Astrocyte (in vitro differentiated cells and primary cell): Measurements from ENCODE around the gene GBF1. TPM values are rescaled to one million over a fixed set of nuclear protein-coding genes. Genes with fewer than 3 reads are reported as not detected.

Source experiments
- DNase-seq: peaks from one replicate; pipeline ENCODE4 v3.0.0-alpha.2; 2010; ENCODE audit warnings: low read depth
- FAIRE-seq: peaks from 2 replicates; lab custom pipeline; 2011; peaks lifted over from hg19 to GRCh38; lab: Jason Lieb, UNC
- H2AFZ ChIP-seq: 2 replicates; pipeline ENCODE4 v1.6.0; 2012; ENCODE audit warnings: low read depth, low read length, inconsistent platforms
- H3K27ac ChIP-seq: 2 replicates; pipeline ENCODE4 v1.5.1; 2011; ENCODE audit warnings: low read depth, low read length, inconsistent platforms
- H3K27me3 ChIP-seq: 2 replicates; pipeline ENCODE4 v1.6.0; 2011; ENCODE audit warnings: low read length, inconsistent platforms; ENCODE audit not compliant: insufficient read depth
- H3K36me3 ChIP-seq: 2 replicates; pipeline ENCODE4 v1.5.1; 2011; ENCODE audit warnings: low read length, inconsistent platforms; ENCODE audit not compliant: insufficient read depth
- H3K4me1 ChIP-seq: 2 replicates; pipeline ENCODE4 v1.5.1; 2011; ENCODE audit warnings: low read length, inconsistent platforms; ENCODE audit not compliant: insufficient read depth
- H3K4me2 ChIP-seq: 2 replicates; pipeline ENCODE4 v1.6.0; 2012; ENCODE audit warnings: low read length, inconsistent platforms
- H3K4me3 ChIP-seq: 2 replicates; pipeline ENCODE4 v1.5.1; 2011; ENCODE audit warnings: low read depth, mild to moderate bottlenecking, low read length, inconsistent platforms; ENCODE audit not compliant: insufficient read depth
- H3K79me2 ChIP-seq: 2 replicates; pipeline ENCODE4 v1.6.0; 2012; ENCODE audit warnings: mild to moderate bottlenecking, low read length, inconsistent platforms; ENCODE audit not compliant: insufficient read depth
- H3K9ac ChIP-seq: 2 replicates; pipeline ENCODE4 v1.6.0; 2012; ENCODE audit warnings: mild to moderate bottlenecking, low read length, inconsistent platforms
- H3K9me3 ChIP-seq: 2 replicates; pipeline ENCODE4 v1.5.1; 2012; ENCODE audit warnings: low read depth, mild to moderate bottlenecking, low read length, inconsistent platforms; ENCODE audit not compliant: insufficient read depth
- H4K20me1 ChIP-seq: 2 replicates; pipeline ENCODE4 v1.6.0; 2012; ENCODE audit warnings: low read length, inconsistent platforms; ENCODE audit not compliant: insufficient read depth
- H3K27ac Mint-ChIP-seq: one replicate; pipeline ENCODE4 v1.8.0; 2021; ENCODE audit warnings: mild to moderate bottlenecking, mixed read lengths; ENCODE audit not compliant: unreplicated experiment
- H3K27me3 Mint-ChIP-seq: one replicate; pipeline ENCODE4 v1.8.0; 2021; ENCODE audit warnings: low read depth, mixed read lengths; ENCODE audit not compliant: unreplicated experiment
- H3K36me3 Mint-ChIP-seq: one replicate; pipeline ENCODE4 v1.8.0; 2021; ENCODE audit warnings: low read depth, mixed read lengths; ENCODE audit not compliant: unreplicated experiment
- H3K4me1 Mint-ChIP-seq: one replicate; pipeline ENCODE4 v1.8.0; 2021; ENCODE audit warnings: low read depth, mixed read lengths; ENCODE audit not compliant: unreplicated experiment
- H3K4me3 Mint-ChIP-seq: one replicate; pipeline ENCODE4 v1.8.0; 2021; ENCODE audit warnings: mild to moderate bottlenecking, moderate library complexity, mixed read lengths; ENCODE audit not compliant: unreplicated experiment
- H3K9me3 Mint-ChIP-seq: one replicate; pipeline ENCODE4 v1.8.0; 2021; ENCODE audit warnings: mild to moderate bottlenecking, mixed read lengths; ENCODE audit not compliant: unreplicated experiment
- CTCF ChIP-seq: IDR thresholded peaks from 2 replicates; pipeline ENCODE4 v1.5.1; 2011; ENCODE audit warnings: low read depth, mild to moderate bottlenecking, inconsistent platforms, low read length, moderate library complexity; ENCODE audit not compliant: insufficient read depth
- EZH2 ChIP-seq: IDR thresholded peaks from 2 replicates; pipeline ENCODE4 v1.6.1; 2012; ENCODE audit warnings: mild to moderate bottlenecking, low read length, inconsistent platforms; ENCODE audit not compliant: insufficient read depth
- total RNA-seq: library from RNA; stranded (reverse); gene quantifications from 2 replicates; pipeline ENCODE4 v1.2.1, GENCODE V29; 2021

The GBF1 gene
- total RNA-seq, 1 donor from 2014 or later, result 72.8 TPM

DNA sequence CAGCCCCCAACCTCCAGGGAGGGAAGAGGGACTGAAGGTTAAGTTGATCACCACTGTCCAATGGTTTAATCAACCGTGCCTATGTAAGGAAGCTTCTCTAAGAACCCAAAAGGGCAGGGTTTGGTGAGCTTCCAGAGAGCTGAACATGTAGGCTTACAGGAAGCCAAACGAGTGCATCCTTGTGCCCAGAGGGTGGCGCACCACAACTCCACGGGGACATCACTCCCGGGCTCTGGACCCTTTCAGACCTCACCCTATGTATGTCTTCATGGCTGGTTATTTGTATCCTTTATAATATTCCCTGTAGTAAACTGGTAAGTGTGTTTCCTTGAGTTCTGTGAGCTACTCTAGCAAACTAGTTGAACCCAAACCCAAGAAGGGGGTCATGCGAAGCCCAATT, 138.7 kb downstream of the GBF1 start:
- Mint-ChIP-seq H3K4me3 (no peak overlapping the region), H3K9me3 (no peaks in the 10 kb centered on the region), H3K27me3 (no peaks in the 10 kb centered on the region), H3K36me3 (peaks cover 19% of the 10 kb centered on the region), H3K27ac (no peak overlapping the region), H3K4me1 (peaks cover 2% of the 10 kb centered on the region)
- no peak overlapping the region for H2AFZ ChIP-seq
- TF ChIP-seq CTCF (peak; percentile 15), EZH2 (no peak)
- peaks cover 19% of the 10 kb centered on the region for H3K36me3 ChIP-seq
- H4K20me1 ChIP-seq, result peaks cover 26% of the 10 kb centered on the region
- H3K79me2 ChIP-seq, result no peaks in the 10 kb centered on the region
- no peak overlapping the region for H3K27ac ChIP-seq
- H3K27me3 ChIP-seq, result no peaks in the 10 kb centered on the region
- no peaks in the 10 kb centered on the region for H3K9me3 ChIP-seq
- no peak overlapping the region for H3K4me2 ChIP-seq
- no peak overlapping the region for H3K9ac ChIP-seq
- H3K4me1 ChIP-seq, result no peaks in the 10 kb centered on the region
- DNase-seq (no peak), FAIRE-seq (no peak)
- H3K4me3 ChIP-seq, result no peak overlapping the region

DNA sequence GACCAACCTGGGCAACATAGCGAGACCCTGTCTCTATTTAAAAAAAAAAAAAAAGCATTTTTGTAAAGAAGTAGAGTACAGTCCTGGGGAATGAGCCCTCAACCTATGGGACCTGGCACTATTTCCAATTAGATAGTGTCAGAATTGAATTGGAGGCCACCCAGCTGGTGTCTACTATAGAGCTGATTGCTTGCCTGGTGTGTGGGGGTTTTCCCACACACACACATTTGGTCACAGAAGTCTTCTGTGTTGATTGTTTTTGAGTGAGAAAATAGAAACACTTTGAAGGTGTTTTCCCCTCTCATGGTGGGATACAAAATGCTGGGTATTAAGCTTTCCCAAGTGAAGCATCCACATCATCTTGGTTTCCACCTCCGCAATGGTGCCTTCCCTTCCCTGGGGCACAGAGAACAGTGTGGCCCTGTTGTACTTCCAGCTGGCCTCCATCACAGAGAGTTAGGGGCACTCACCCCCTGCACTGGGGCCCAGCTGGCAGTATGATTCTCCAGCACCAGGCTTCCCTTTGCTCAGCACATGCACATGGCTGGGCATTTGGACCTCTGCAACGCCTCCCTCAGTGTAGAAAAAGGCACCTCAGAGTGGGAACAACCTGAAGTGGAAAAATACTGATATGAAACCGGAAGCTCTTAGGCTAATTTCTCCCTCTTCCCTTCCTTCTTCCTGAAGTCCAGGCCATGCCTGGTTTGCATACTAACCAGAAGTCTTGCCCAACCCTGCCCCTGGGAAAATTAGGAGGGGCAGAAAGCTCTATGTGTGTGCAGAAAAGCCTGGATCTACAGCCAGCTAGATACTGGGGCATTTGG, 139.5 kb downstream of the GBF1 start:
- peaks cover 20% of the 10 kb centered on the region for H4K20me1 ChIP-seq
- H2AFZ ChIP-seq, result no peak overlapping the region
- H3K4me3 Mint-ChIP-seq, result no peak overlapping the region
- DNase-seq (no peak), FAIRE-seq (no peak)
- H3K27ac ChIP-seq, result no peak overlapping the region
- H3K4me1 Mint-ChIP-seq, result peaks cover 2% of the 10 kb centered on the region
- no peak overlapping the region for H3K4me2 ChIP-seq
- H3K4me3 ChIP-seq, result no peak overlapping the region
- H3K27ac Mint-ChIP-seq, result no peak overlapping the region
- no peaks in the 10 kb centered on the region for H3K79me2 ChIP-seq
- H3K9ac ChIP-seq, result no peak overlapping the region
- no peaks in the 10 kb centered on the region for H3K9me3 Mint-ChIP-seq
- H3K27me3 ChIP-seq, result no peaks in the 10 kb centered on the region
- no peaks in the 10 kb centered on the region for H3K27me3 Mint-ChIP-seq
- no peak for TF ChIP-seq CTCF
- no peak for TF ChIP-seq EZH2
- peaks cover 14% of the 10 kb centered on the region for H3K36me3 Mint-ChIP-seq
- H3K36me3 ChIP-seq, result peaks cover 12% of the 10 kb centered on the region
- H3K9me3 ChIP-seq, result no peaks in the 10 kb centered on the region
- no peaks in the 10 kb centered on the region for H3K4me1 ChIP-seq

DNA sequence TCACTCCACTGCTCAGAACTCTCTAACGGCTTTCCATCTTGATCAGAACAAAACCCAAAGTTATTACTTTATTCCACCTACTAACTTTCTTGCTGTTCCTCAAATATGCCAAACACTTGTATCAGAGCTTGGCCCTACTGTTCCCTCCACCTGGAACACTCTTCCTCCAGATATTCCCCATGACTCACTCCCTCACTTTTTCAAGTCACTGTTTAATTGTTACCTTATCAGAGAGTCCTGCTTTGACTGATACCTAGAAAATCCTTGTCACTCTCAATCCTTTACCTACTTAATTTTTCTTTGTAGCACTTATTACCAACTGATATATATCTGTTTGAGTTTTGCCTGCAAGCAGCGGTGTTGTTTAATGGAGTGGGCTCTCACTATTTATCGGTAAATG, 144.6 kb downstream of the GBF1 start:
- Histone ChIP-seq H3K9me3 (no peaks in the 10 kb centered on the region), H3K4me2 (no peak overlapping the region), H3K27ac (no peak overlapping the region), H4K20me1 (no peaks in the 10 kb centered on the region), H3K4me3 (no peak overlapping the region), H3K27me3 (peaks cover 10% of the 10 kb centered on the region), H3K36me3 (no peaks in the 10 kb centered on the region), H3K9ac (no peak overlapping the region), H3K4me1 (peaks cover 10% of the 10 kb centered on the region), H2AFZ (no peak overlapping the region), H3K79me2 (no peaks in the 10 kb centered on the region)
- Mint-ChIP-seq H3K4me3 (no peak overlapping the region), H3K27me3 (peaks cover 2% of the 10 kb centered on the region), H3K4me1 (peaks cover 2% of the 10 kb centered on the region), H3K36me3 (no peaks in the 10 kb centered on the region), H3K9me3 (no peaks in the 10 kb centered on the region), H3K27ac (no peak overlapping the region)
- FAIRE-seq (no peak), DNase-seq (no peak)
- TF ChIP-seq CTCF (no peak), EZH2 (no peak)
